HepG2 (cell line): ENCODE measurements around the gene LSM12. TPM values are rescaled to one million over a fixed set of nuclear protein-coding genes. Genes with fewer than 3 reads are reported as not detected.

ENCODE experiments used
- CC2D1A ChIP-seq: sonication (generic); formaldehyde crosslinking; IDR thresholded peaks from 2 replicates; pipeline ENCODE4 v1.8.1; 2023; ENCODE audit warnings: mild to moderate bottlenecking, missing genetic modification reagents
- CENPX ChIP-seq: sonication (generic); formaldehyde crosslinking; IDR thresholded peaks from 2 replicates; pipeline ENCODE4 v1.9.0; 2021; ENCODE audit warnings: mild to moderate bottlenecking, missing genetic modification reagents, moderate library complexity
- DNMT3B ChIP-seq: conservative IDR thresholded peaks from 2 replicates; pipeline ENCODE4 v1.6.1; 2016; ENCODE audit warnings: missing biosample characterization, control low read depth
- ETV5 ChIP-seq: IDR thresholded peaks from 2 replicates; pipeline ENCODE4 v1.6.1; 2018; ENCODE audit warnings: missing biosample characterization, missing genetic modification reagents, inconsistent platforms, borderline replicate concordance
- HOXA5 ChIP-seq: sonication (generic); formaldehyde crosslinking; IDR thresholded peaks from 2 replicates; pipeline ENCODE4 v1.4.0; 2020; ENCODE audit warnings: missing genetic modification reagents
- JARID2 ChIP-seq: sonication (generic); formaldehyde crosslinking; IDR thresholded peaks from 2 replicates; pipeline ENCODE4 v1.8.1; 2023; ENCODE audit warnings: missing genetic modification reagents, inconsistent platforms; ENCODE audit not compliant: insufficient replicate concordance
- KDM2A ChIP-seq: sonication (generic); formaldehyde crosslinking; IDR thresholded peaks from 2 replicates; pipeline ENCODE4 v1.4.0; 2020; ENCODE audit warnings: low read depth, missing genetic modification reagents, borderline replicate concordance
- MTA3 ChIP-seq: sonication (generic); formaldehyde crosslinking; IDR thresholded peaks from 2 replicates; pipeline ENCODE4 v1.4.0; 2020; ENCODE audit warnings: missing genetic modification reagents
- NFKB2 ChIP-seq: sonication (generic); formaldehyde crosslinking; IDR thresholded peaks from 2 replicates; pipeline ENCODE4 v1.4.0; 2020; ENCODE audit warnings: missing genetic modification reagents, borderline replicate concordance
- NFYC ChIP-seq: IDR thresholded peaks from 2 replicates; pipeline ENCODE4 v1.6.1; 2016; ENCODE audit warnings: missing genetic modification reagents, missing compliant biosample characterization
- POLR2G ChIP-seq: fragments of 200-400 bp; formaldehyde crosslinking; IDR thresholded peaks from 2 replicates; pipeline ENCODE4 v1.6.1; 2018; ENCODE audit warnings: mild to moderate bottlenecking, low read depth, low read length, moderate library complexity
- RFXAP ChIP-seq: sonication (generic); formaldehyde crosslinking; IDR thresholded peaks from 2 replicates; pipeline ENCODE4 v1.4.0; 2020; ENCODE audit warnings: missing genetic modification reagents, borderline replicate concordance
- SNAI1 ChIP-seq: sonication (generic); formaldehyde crosslinking; IDR thresholded peaks from 2 replicates; pipeline ENCODE4 v1.5.0; 2020; ENCODE audit warnings: mild to moderate bottlenecking, missing genetic modification reagents, borderline replicate concordance
- SRSF9 ChIP-seq: fragments of 200-400 bp; formaldehyde crosslinking; IDR thresholded peaks from 2 replicates; pipeline ENCODE4 v1.6.1; 2018; ENCODE audit warnings: borderline replicate concordance, mild to moderate bottlenecking, low read depth, low read length; ENCODE audit not compliant: insufficient read depth, poor library complexity, severe bottlenecking
- SYNCRIP ChIP-seq: fragments of 200-400 bp; formaldehyde crosslinking; IDR thresholded peaks from 2 replicates; pipeline ENCODE4 v1.6.1; 2018; ENCODE audit warnings: mild to moderate bottlenecking, low read depth, low read length; ENCODE audit not compliant: insufficient read depth
- TERF1 ChIP-seq: sonication (generic); formaldehyde crosslinking; IDR thresholded peaks from 2 replicates; pipeline ENCODE4 v1.8.0; 2022; ENCODE audit warnings: mild to moderate bottlenecking, missing genetic modification reagents, moderate library complexity
- THRA ChIP-seq: sonication (generic); formaldehyde crosslinking; IDR thresholded peaks from 2 replicates; pipeline ENCODE4 v1.4.0; 2020; ENCODE audit warnings: missing genetic modification reagents, borderline replicate concordance
- U2AF2 ChIP-seq: fragments of 200-400 bp; formaldehyde crosslinking; IDR thresholded peaks from 2 replicates; pipeline ENCODE4 v1.6.1; 2017; ENCODE audit warnings: low read depth, mild to moderate bottlenecking, low read length
- ZNF557 ChIP-seq: sonication (generic); formaldehyde crosslinking; IDR thresholded peaks from 2 replicates; pipeline ENCODE4 v1.4.0; 2020; ENCODE audit warnings: missing genetic modification reagents
- ZNF589 ChIP-seq: sonication (generic); formaldehyde crosslinking; conservative IDR thresholded peaks from 2 replicates; pipeline ENCODE4 v1.8.0; 2022; ENCODE audit warnings: mild to moderate bottlenecking, moderate library complexity, missing genetic modification reagents
- ZNF788 ChIP-seq: sonication (generic); formaldehyde crosslinking; IDR thresholded peaks from 2 replicates; pipeline ENCODE4 v1.5.0; 2020; ENCODE audit warnings: mild to moderate bottlenecking, missing genetic modification reagents, borderline replicate concordance
- polyA plus RNA-seq, 8 experiments: library from polyadenylated mRNA; depleted of rRNA in 3 of 8; stranded (reverse) in 7 of 8; unstranded in 1 of 8; fragments of >200 nt; fragmentation: Illumina TruSeq in 4 of 8; extraction: Trizol in 4 of 8; gene quantifications; 2 replicates each; pipeline versions ENCODE4 v1.2.1 to v1.2.3, GENCODE V29; 2011 to 2016; ENCODE audit warnings: low read depth in 4 of 8, missing spikeins in 1 of 8, mixed read lengths in 1 of 8; ENCODE audit not compliant: insufficient read depth in 1 of 8
- total RNA-seq, 5 experiments: library from RNA; depleted of rRNA; stranded (reverse); fragments of >200 nt; fragmentation: Illumina TruSeq; extraction: Trizol; gene quantifications; 2 replicates each; pipeline ENCODE4 v1.2.3, GENCODE V29; 2016; ENCODE audit warnings: low read depth in 1 of 5
- TF ChIP-seq, protein P1 (sequence below): sonication (generic); formaldehyde crosslinking; IDR thresholded peaks from 2 replicates; pipeline ENCODE4 v1.4.0; 2020; ENCODE audit warnings: missing genetic modification reagents, borderline replicate concordance

LSM12 gene
- total and polyA plus RNA-seq, 2 of the 13 experiments (the other 11 are each of a cell fraction or from before 2014, with no cell fraction given): 52.8 to 55.7 TPM

DNA sequence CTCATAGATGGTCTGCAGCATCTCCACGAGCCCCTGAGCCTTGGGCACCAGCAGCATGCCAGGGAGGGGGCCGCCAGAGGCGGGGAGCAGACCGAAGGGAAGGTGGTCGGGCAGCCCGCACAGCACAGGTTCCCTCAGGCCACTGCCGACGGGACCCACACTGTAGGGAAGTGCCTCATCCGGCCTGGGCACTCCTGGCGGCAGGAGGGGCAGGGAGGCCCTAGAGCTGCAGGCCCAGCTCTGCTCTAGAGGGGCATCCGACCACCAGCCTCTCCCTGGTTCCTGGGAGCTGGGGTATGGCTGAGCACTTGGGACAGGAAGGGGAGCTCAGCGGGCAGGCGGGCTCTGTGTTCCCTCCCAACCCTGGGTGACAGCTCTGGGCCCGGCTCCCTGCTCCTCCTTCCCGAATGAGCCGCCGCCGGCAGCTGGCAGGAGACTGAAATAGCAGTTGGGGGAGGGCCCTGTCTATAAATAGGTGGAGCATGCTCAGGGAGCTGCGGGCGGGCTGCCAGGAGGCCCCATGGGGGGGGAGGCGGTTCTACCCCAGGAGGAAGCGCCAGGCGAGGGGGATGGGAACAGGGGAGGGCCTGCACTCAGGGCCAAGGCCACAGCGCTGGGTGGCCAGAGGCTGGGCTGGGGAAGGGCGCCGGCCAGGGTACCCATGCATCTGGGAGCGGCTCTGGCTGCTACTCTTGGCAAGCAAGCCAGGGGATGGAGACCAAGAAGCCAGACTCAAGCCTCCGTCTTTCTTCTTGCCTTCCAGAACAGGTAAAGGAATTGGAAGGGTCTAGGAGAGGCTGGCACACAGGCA lies 44.6 kb upstream of the LSM12 start (continued):
- no peak for TF ChIP-seq MTA3 (CRISPR knock-in tag)
- no peak for TF ChIP-seq SYNCRIP
- TF ChIP-seq, protein P1, sequence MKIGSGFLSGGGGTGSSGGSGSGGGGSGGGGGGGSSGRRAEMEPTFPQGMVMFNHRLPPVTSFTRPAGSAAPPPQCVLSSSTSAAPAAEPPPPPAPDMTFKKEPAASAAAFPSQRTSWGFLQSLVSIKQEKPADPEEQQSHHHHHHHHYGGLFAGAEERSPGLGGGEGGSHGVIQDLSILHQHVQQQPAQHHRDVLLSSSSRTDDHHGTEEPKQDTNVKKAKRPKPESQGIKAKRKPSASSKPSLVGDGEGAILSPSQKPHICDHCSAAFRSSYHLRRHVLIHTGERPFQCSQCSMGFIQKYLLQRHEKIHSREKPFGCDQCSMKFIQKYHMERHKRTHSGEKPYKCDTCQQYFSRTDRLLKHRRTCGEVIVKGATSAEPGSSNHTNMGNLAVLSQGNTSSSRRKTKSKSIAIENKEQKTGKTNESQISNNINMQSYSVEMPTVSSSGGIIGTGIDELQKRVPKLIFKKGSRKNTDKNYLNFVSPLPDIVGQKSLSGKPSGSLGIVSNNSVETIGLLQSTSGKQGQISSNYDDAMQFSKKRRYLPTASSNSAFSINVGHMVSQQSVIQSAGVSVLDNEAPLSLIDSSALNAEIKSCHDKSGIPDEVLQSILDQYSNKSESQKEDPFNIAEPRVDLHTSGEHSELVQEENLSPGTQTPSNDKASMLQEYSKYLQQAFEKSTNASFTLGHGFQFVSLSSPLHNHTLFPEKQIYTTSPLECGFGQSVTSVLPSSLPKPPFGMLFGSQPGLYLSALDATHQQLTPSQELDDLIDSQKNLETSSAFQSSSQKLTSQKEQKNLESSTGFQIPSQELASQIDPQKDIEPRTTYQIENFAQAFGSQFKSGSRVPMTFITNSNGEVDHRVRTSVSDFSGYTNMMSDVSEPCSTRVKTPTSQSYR (CRISPR knock-in tag): peak; percentile 99
- peak; percentile 98 for TF ChIP-seq HOXA5 (CRISPR knock-in tag)
- TF ChIP-seq CC2D1A (CRISPR knock-in tag): 0 out of 2 replicates have a peak, but pooled peaks have one; percentile 22
- TF ChIP-seq POLR2G: peak; percentile 97
- TF ChIP-seq JARID2 (CRISPR knock-in tag): no peak
- TF ChIP-seq ETV5 (CRISPR knock-in tag): peak; percentile 86; the same call in 1 of the 2 replicates
- peak; percentile 94 for TF ChIP-seq ZNF589
- TF ChIP-seq CENPX (CRISPR knock-in tag): no peak
- peak; percentile 86; the same call in 1 of the 2 replicates for TF ChIP-seq KDM2A (CRISPR knock-in tag)
- TF ChIP-seq THRA (CRISPR knock-in tag): peak; percentile 82; the same call in 1 of the 2 replicates
- peak; percentile 80; the same call in 1 of the 2 replicates for TF ChIP-seq NFKB2 (CRISPR knock-in tag)
- TF ChIP-seq U2AF2: 0 out of 2 replicates have a peak, but pooled peaks have one; percentile 67
- peak; percentile 97; the same call in 1 of the 2 replicates for TF ChIP-seq SNAI1 (CRISPR knock-in tag)
- TF ChIP-seq DNMT3B (CRISPR knock-in tag): no peak
- TF ChIP-seq ZNF788 (CRISPR knock-in tag): peak; percentile 100
- TF ChIP-seq SRSF9: no peak
- 0 out of 2 replicates have a peak, but pooled peaks have one; percentile 49 for TF ChIP-seq ZNF557 (CRISPR knock-in tag)
- TF ChIP-seq TERF1 (CRISPR knock-in tag): no peak
- peak; percentile 61 for TF ChIP-seq NFYC (CRISPR knock-in tag)
- peak; percentile 88; the same call in 1 of the 2 replicates for TF ChIP-seq RFXAP (CRISPR knock-in tag)
